Osteocyte (in vitro differentiated cells): ENCODE measurements around the gene NID1. TPM values are rescaled to one million over a fixed set of nuclear protein-coding genes. Genes with fewer than 3 reads are reported as not detected.

Source experiments
- DNase-seq: peaks from one replicate; pipeline ENCODE4 v3.0.0; 2021; ENCODE audit warnings: mixed read lengths; ENCODE audit not compliant: unreplicated experiment; ENCODE audit errors: extremely low spot score
- H3K27ac Mint-ChIP-seq: one replicate; pipeline ENCODE4 v1.8.0; 2021; ENCODE audit warnings: mild to moderate bottlenecking, mixed read lengths; ENCODE audit not compliant: unreplicated experiment
- H3K27me3 Mint-ChIP-seq: one replicate; pipeline ENCODE4 v1.8.0; 2021; ENCODE audit warnings: mixed read lengths; ENCODE audit not compliant: unreplicated experiment
- H3K36me3 Mint-ChIP-seq: one replicate; pipeline ENCODE4 v1.8.0; 2021; ENCODE audit warnings: mixed read lengths; ENCODE audit not compliant: unreplicated experiment
- H3K4me1 Mint-ChIP-seq: one replicate; pipeline ENCODE4 v1.8.0; 2021; ENCODE audit warnings: mixed read lengths; ENCODE audit not compliant: unreplicated experiment
- H3K4me3 Mint-ChIP-seq: one replicate; pipeline ENCODE4 v1.8.0; 2021; ENCODE audit warnings: mild to moderate bottlenecking, moderate library complexity, mixed read lengths; ENCODE audit not compliant: unreplicated experiment
- H3K9me3 Mint-ChIP-seq: one replicate; pipeline ENCODE4 v1.8.0; 2021; ENCODE audit warnings: mixed read lengths; ENCODE audit not compliant: unreplicated experiment
- total RNA-seq: library from RNA; stranded (reverse); gene quantifications from 2 replicates; pipeline ENCODE4 v1.2.1, GENCODE V29; 2021
- TF ChIP-seq, protein P1 (sequence below): fragments of 200-600 bp; sonication (generic); IDR thresholded peaks from 2 replicates; pipeline ENCODE4 v1.5.0; 2021; ENCODE audit warnings: antibody characterized with exemption, mild to moderate bottlenecking, moderate library complexity

The NID1 gene
- total RNA-seq, 1 donor from 2014 or later, result 142 TPM

DNA sequence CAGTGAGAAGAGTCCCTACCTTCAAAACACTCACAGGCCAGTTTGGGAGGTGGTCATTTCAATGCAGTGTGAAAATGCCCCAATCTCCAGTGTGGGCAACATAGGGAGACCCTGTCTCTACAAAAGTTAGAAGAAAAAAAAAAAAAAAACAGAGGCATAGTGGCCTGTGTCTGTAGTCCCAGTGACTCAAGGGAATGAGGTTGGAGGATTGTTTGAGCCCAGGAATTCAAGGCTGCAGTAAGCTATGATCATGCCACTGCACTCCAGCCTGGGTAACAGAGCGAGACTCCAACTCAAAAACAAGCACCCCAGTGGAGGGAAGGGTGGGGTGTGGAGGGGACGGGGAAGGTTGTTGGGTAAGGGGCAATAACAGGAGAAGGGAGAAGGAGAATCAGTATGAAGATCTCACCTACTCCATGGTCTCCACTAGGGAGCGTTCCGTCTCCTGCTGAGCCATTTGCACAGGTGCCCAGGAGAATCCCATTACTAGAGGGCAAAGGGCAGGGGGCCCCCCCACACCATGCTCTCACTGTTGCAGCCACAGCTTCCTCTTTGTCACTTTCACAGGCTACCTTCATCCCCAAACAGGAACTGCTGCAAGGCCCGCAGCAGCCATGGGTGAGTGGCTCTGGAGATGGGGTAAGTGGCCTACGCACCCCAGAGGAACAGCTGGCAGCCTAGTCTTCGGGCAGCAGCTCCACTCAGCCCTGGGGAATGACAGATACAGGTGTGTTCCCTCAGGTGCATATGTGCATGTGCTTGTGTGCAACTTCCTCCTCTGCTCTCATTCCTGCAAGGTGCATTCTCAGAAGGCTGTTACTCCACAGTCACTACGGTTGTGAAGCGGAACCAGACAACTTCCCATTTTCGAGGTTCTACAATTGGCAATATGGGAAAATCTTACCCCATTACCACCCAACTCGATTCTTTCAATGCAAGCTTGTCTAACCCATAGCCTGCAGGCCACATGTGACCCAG is 110.3 kb downstream of the NID1 start:
- TF ChIP-seq, protein P1, sequence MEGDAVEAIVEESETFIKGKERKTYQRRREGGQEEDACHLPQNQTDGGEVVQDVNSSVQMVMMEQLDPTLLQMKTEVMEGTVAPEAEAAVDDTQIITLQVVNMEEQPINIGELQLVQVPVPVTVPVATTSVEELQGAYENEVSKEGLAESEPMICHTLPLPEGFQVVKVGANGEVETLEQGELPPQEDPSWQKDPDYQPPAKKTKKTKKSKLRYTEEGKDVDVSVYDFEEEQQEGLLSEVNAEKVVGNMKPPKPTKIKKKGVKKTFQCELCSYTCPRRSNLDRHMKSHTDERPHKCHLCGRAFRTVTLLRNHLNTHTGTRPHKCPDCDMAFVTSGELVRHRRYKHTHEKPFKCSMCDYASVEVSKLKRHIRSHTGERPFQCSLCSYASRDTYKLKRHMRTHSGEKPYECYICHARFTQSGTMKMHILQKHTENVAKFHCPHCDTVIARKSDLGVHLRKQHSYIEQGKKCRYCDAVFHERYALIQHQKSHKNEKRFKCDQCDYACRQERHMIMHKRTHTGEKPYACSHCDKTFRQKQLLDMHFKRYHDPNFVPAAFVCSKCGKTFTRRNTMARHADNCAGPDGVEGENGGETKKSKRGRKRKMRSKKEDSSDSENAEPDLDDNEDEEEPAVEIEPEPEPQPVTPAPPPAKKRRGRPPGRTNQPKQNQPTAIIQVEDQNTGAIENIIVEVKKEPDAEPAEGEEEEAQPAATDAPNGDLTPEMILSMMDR, result no peak
- Mint-ChIP-seq H3K4me3 (no peak overlapping the region), H3K27me3 (no peaks in the 10 kb centered on the region), H3K4me1 (peaks cover 15% of the 10 kb centered on the region), H3K36me3 (peaks cover 1% of the 10 kb centered on the region), H3K27ac (no peak overlapping the region), H3K9me3 (peaks cover 5% of the 10 kb centered on the region)
- peak; percentile 60 for DNase-seq

DNA sequence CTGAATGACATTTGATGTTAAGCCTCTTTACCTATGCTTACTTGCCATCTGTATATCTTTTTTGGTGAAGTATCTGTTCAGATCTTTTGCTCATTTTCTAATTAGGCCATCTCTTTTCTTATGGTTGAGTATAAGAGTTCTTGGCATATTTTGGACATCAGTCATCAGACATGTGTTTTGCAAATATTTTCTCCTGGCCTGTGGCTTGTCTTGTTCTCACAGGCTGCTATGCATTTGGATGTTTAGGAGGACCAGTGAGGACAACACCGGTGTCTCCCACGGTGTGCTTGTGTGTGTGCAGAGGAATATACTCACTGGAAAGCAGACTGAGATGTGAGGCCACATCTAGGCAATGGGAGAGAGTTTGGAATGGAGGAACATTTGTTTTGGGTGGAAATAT is 111.1 kb downstream of the NID1 start:
- H3K4me1 Mint-ChIP-seq, result peaks cover 16% of the 10 kb centered on the region
- no peaks in the 10 kb centered on the region for H3K27me3 Mint-ChIP-seq
- H3K4me3 Mint-ChIP-seq, result no peak overlapping the region
- TF ChIP-seq, protein P1, result no peak
- H3K27ac Mint-ChIP-seq, result peak overlapping the region; percentile 60
- H3K36me3 Mint-ChIP-seq, result peaks cover 1% of the 10 kb centered on the region
- peaks cover 5% of the 10 kb centered on the region for H3K9me3 Mint-ChIP-seq
- no peak for DNase-seq

DNA sequence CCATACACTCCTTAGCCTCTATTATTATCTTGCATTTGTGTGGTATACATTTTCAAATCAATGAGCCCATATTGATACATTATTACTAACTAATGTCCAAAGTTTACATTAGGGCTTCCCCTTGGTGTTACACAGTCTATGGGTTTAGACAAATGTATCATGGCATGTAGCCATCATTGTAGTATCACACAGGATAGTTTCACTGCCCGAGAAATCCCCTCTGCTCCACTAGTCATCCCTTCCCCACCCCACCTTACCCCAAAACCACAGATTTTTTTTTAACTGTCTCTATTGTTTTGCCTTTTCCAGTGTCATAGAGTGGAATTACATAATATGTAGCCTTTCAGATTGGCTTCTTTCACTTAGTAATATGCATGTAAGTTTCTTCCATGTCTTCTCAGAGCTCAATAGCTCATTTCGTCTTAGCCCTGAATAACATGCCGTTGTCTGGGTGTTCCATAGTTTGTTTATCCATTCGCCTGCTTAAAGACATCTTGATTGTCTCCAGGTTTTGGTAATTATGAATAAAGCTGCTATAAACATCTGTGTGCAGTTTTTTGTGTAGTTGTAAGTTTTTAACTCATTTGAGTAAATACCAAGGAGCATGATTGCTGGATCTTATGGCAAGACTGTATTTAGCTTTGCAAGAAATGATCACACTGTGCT is 111.8 kb downstream of the NID1 start:
- DNase-seq, result no peak
- Mint-ChIP-seq H3K27ac (no peak overlapping the region), H3K4me1 (peaks cover 19% of the 10 kb centered on the region)

DNA sequence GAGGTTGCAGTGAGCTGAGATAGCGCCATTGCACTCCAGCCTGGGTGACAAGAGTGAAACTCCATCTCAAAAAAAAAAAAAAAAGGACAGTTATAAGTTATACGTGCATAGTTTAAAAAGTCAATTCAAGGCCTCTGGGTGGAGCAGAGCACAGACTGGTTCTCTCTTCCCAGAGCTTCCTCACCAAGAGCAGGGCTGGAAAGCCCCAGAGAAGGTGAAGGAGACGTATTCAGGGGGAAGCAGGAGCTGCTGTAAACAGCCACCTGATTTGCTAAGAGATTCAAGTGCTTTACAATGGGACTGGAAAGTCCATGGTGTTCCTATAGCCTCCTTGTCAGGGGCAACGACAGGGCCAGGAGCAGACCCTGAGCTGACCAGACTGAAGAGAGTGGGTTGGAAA is 113.2 kb downstream of the NID1 start:
- Mint-ChIP-seq H3K4me1 (peaks cover 22% of the 10 kb centered on the region), H3K27ac (no peak overlapping the region), H3K36me3 (no peaks in the 10 kb centered on the region), H3K9me3 (peaks cover 5% of the 10 kb centered on the region), H3K27me3 (no peaks in the 10 kb centered on the region), H3K4me3 (no peak overlapping the region)
- TF ChIP-seq, protein P1, result no peak
- DNase-seq, result no peak

More for the DNA sequence above, 111.8 kb downstream of the NID1 start:
- Mint-ChIP-seq H3K4me3 (no peak overlapping the region), H3K36me3 (peaks cover 1% of the 10 kb centered on the region), H3K27me3 (no peaks in the 10 kb centered on the region), H3K9me3 (peaks cover 5% of the 10 kb centered on the region)
- TF ChIP-seq, protein P1, result no peak

DNA sequence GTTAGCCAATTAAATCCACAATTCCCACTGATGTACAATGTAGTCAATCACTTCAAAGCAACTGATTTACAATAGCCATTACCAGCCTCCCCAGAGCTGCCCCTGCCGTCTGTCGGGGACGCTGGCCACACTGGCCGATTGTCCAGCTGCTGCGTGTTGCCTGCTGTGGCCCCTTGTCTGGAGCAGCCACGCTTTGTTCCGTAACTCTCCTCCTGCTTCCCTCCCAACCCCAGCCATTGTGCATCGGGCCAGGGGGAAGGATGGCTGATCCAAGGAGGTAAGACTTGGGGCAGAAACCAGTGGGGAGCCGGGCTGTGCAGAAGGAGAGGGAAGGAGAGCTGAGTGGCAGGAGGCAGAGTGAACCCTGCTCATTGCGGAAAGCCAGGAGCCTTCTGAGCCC is 114.6 kb downstream of the NID1 start:
- Mint-ChIP-seq H3K4me1 (peaks cover 32% of the 10 kb centered on the region), H3K36me3 (no peaks in the 10 kb centered on the region), H3K27me3 (no peaks in the 10 kb centered on the region), H3K27ac (no peak overlapping the region), H3K4me3 (no peak overlapping the region), H3K9me3 (peaks cover 5% of the 10 kb centered on the region)
- no peak for DNase-seq
- TF ChIP-seq, protein P1, result no peak
